ENCODE results near the gene CCDC110. TPM values are rescaled to one million over a fixed set of nuclear protein-coding genes. Genes with fewer than 3 reads are reported as not detected.

CCDC110 gene
- total and polyA plus RNA-seq, 2 donors (not counting 3 experiments of a cell fraction or from before 2014, with no cell fraction given): 0.25 to 0.71 TPM

- FAIRE-seq: no peak
- ChIA-PET CTCF (no interaction called here), POLR2A (no interaction called here)
- Histone ChIP-seq H3K4me2 (ENCODE audit: insufficient read depth, low read length) (no peak overlapping the region), H3K9me1 (replicated peaks; ENCODE audit: control insufficient read depth, extremely low read depth, insufficient read depth, low read length) (no peaks in the 10 kb centered on the region), H3K79me2 (ENCODE audit: control insufficient read depth, insufficient read depth, low read length) (no peaks in the 10 kb centered on the region), H3K27me3 (ENCODE audit: control insufficient read depth in 2 of 2, insufficient read depth in 2 of 2, low read length in 2 of 2) (no peaks in the 10 kb centered on the region), H3K9ac (replicated peaks; ENCODE audit: extremely low read depth, insufficient read depth, low read length) (no peak overlapping the region), H3K36me3 (ENCODE audit: control insufficient read depth in 2 of 2, extremely low read depth in 1 of 2, insufficient read depth in 2 of 2, low read length in 2 of 2) (no peaks in the 10 kb centered on the region), H3K4me1 (ENCODE audit: control insufficient read depth, extremely low read depth, insufficient read depth, low read length) (no peaks in the 10 kb centered on the region), H3K27ac (ENCODE audit: insufficient read depth, low read depth, low read length) (no peak overlapping the region), H4K20me1 (replicated peaks; ENCODE audit: control insufficient read depth, extremely low read depth, insufficient read depth, low read length) (no peaks in the 10 kb centered on the region), H3K4me3 (replicated peaks in 1 of 3; ENCODE audit: insufficient read depth in 1 of 3, low read depth in 1 of 3, low read length in 3 of 3) (no peak overlapping the region), H3K9me3 (replicated peaks; ENCODE audit: control insufficient read depth, insufficient read depth, low read length) (no peaks in the 10 kb centered on the region), H2AFZ (ENCODE audit: low read depth, low read length) (no peak overlapping the region)
- intact Hi-C loops (cut with micrococcal nuclease): no loop called here
- no peak for DNase-seq (ENCODE audit: low read depth, low spot score)
- TF ChIP-seq FOS (IDR thresholded peaks at IDR 0.05; ENCODE audit: borderline replicate concordance, insufficient read depth, low read length) (peak; percentile 24), GATA2 (IDR thresholded peaks at IDR 0.05; ENCODE audit: insufficient read depth, insufficient read length, low read depth, low read length) (peak; percentile 14), MYC (IDR thresholded peaks at IDR 0.05; ENCODE audit: low read depth, low read length) (no peak), MAX (IDR thresholded peaks at IDR 0.05; ENCODE audit: insufficient read depth, insufficient read length) (no peak)
- no TSS peak for BruUV-seq (replicated peaks)
- dilution Hi-C loops (cut with MboI; ENCODE audit: extremely low pct_ligation_motif_present, low sequenced_read_pairs): no loop called here
Measured at GRCh38 chr4:185445209-185445608, 26.3 kb downstream of the CCDC110 start.

GRCh38 chr4:185441479-185441878, 30.1 kb downstream of the CCDC110 start:
- Histone ChIP-seq H3K4me1 (ENCODE audit: control insufficient read depth, extremely low read depth, insufficient read depth, low read length) (no peaks in the 10 kb centered on the region), H4K20me1 (replicated peaks; ENCODE audit: control insufficient read depth, extremely low read depth, insufficient read depth, low read length) (no peaks in the 10 kb centered on the region), H3K4me2 (ENCODE audit: insufficient read depth, low read length) (no peak overlapping the region), H3K9me3 (replicated peaks; ENCODE audit: control insufficient read depth, insufficient read depth, low read length) (no peaks in the 10 kb centered on the region), H3K27me3 (ENCODE audit: control insufficient read depth in 2 of 2, insufficient read depth in 2 of 2, low read length in 2 of 2) (no peaks in the 10 kb centered on the region), H3K9ac (replicated peaks; ENCODE audit: extremely low read depth, insufficient read depth, low read length) (no peak overlapping the region), H3K79me2 (ENCODE audit: control insufficient read depth, insufficient read depth, low read length) (no peaks in the 10 kb centered on the region), H2AFZ (ENCODE audit: low read depth, low read length) (no peak overlapping the region), H3K36me3 (ENCODE audit: control insufficient read depth in 2 of 2, extremely low read depth in 1 of 2, insufficient read depth in 2 of 2, low read length in 2 of 2) (no peaks in the 10 kb centered on the region), H3K4me3 (replicated peaks in 1 of 3; ENCODE audit: insufficient read depth in 1 of 3, low read depth in 1 of 3, low read length in 3 of 3) (no peak overlapping the region), H3K27ac (ENCODE audit: insufficient read depth, low read depth, low read length) (no peak overlapping the region), H3K9me1 (replicated peaks; ENCODE audit: control insufficient read depth, extremely low read depth, insufficient read depth, low read length) (no peaks in the 10 kb centered on the region)
- BruUV-seq (replicated peaks): no TSS peak
- ChIA-PET CTCF (interaction anchor here (0.9 kb wide), 1 partner anchor 157 kb away, joined by 3 read pairs; no protein-coding TSS in a partner anchor), POLR2A (no interaction called here)
- intact Hi-C loops (cut with micrococcal nuclease): no loop called here
- no peak for DNase-seq (ENCODE audit: low read depth, low spot score)
- dilution Hi-C loops (cut with MboI; ENCODE audit: extremely low pct_ligation_motif_present, low sequenced_read_pairs): no loop called here
- FAIRE-seq: no peak
- no peak for TF ChIP-seq POLR2AphosphoS5 (IDR thresholded peaks at IDR 0.05; ENCODE audit: insufficient read depth, low read depth, low read length)
- no peak for TF ChIP-seq MYC (IDR thresholded peaks at IDR 0.05; ENCODE audit: low read depth, low read length)

Measured in endothelial cell of umbilical vein (primary cell).